Ascending aorta (tissue), 2 donors: ENCODE data around the gene JPT2. TPM values are rescaled to one million over a fixed set of nuclear protein-coding genes. Genes with fewer than 3 reads are reported as not detected.

Experiments
- DNase-seq, 2 donors: peaks; one replicate each; pipeline ENCODE4 v3.0.0-alpha.2; 2019; ENCODE audit warnings: low spot score in 2 of 2
- H3K27ac ChIP-seq, 2 donors: fragments of 200-600 bp; sonication (generic); one replicate each; pipeline ENCODE4 v1.5.1; 2016 to 2017; ENCODE audit warnings: mild to moderate bottlenecking in 1 of 2
- H3K27me3 ChIP-seq: fragments of 200-600 bp; sonication (generic); one replicate; pipeline ENCODE4 v1.5.1; 2017
- H3K36me3 ChIP-seq, 2 donors: fragments of 200-600 bp; sonication (generic); one replicate each; pipeline ENCODE4 v1.5.1; 2016
- H3K4me1 ChIP-seq, 2 donors: fragments of 200-600 bp; sonication (generic); one replicate each; pipeline ENCODE4 v1.5.1; 2016 to 2017; ENCODE audit warnings: mild to moderate bottlenecking in 1 of 2
- H3K4me3 ChIP-seq, 2 donors: fragments of 200-600 bp; sonication (generic); one replicate each; pipeline ENCODE4 v1.5.1; 2016 to 2017; ENCODE audit warnings: mild to moderate bottlenecking in 1 of 2
- H3K9me3 ChIP-seq, 2 donors: fragments of 200-600 bp; sonication (generic); one replicate each; pipeline ENCODE4 v1.5.1; 2016
- CTCF ChIP-seq, 3 experiments: fragments of 200-600 bp in 2 of 3; fragments of 450-650 bp in 1 of 3; sonication (generic) in 2 of 3; IDR thresholded peaks; one replicate each; pipeline ENCODE4 v1.5.1; 2016 to 2019; ENCODE audit warnings: antibody characterized with exemption in 3 of 3, mild to moderate bottlenecking in 1 of 3, moderate library complexity in 1 of 3
- intact Hi-C: fragments of 100-400 bp; cut with DNase I; formaldehyde crosslinking; loops from one replicate; pipeline ENCODE4 v1.15.1; 2023
- total RNA-seq: library from RNA; depleted of rRNA; stranded (reverse); fragments of >200 nt; gene quantifications from one replicate; pipeline ENCODE4 v1.1.0, GENCODE V29; 2016

The JPT2 gene
- total RNA-seq, 1 donor from 2014 or later, result 18.3 TPM

- H3K27me3 ChIP-seq, result no peaks in the 10 kb centered on the region
- intact Hi-C loops, result no loop called here
- H3K4me3 ChIP-seq, result no peak overlapping the region
- H3K27ac ChIP-seq, result no peak overlapping the region
- TF ChIP-seq CTCF (IDR thresholded peaks at IDR 0.05), result no peak
- peaks cover 0 to 4% of the 10 kb centered on the region in 2 donors for H3K4me1 ChIP-seq
- H3K9me3 ChIP-seq, result no peaks in the 10 kb centered on the region
- no peak for DNase-seq
- peaks cover 48 to 71% of the 10 kb centered on the region in 2 donors for H3K36me3 ChIP-seq
These were observed 49.9 kb downstream of the JPT2 start for GRCh38 chr16:1727651-1728624.

GRCh38 chr16:1729026-1729425 lies 50.9 kb downstream of the JPT2 start:
- Histone ChIP-seq H3K4me1 (no peaks in the 10 kb centered on the region), H3K27me3 (no peaks in the 10 kb centered on the region), H3K9me3 (no peaks in the 10 kb centered on the region), H3K4me3 (no peak overlapping the region), H3K27ac (no peak overlapping the region), H3K36me3 (peaks cover 59 to 82% of the 10 kb centered on the region in 2 donors)
- TF ChIP-seq CTCF (IDR thresholded peaks at IDR 0.05), result no peak
- intact Hi-C loops, result no loop called here
- DNase-seq, result no peak

- intact Hi-C loops, result no loop called here
- TF ChIP-seq CTCF (IDR thresholded peaks at IDR 0.05), result no peak
- no peaks in the 10 kb centered on the region for H3K9me3 ChIP-seq
- H3K36me3 ChIP-seq, result peaks cover 63 to 82% of the 10 kb centered on the region in 2 donors
- H3K4me1 ChIP-seq, result no peaks in the 10 kb centered on the region
- DNase-seq, result no peak
- H3K4me3 ChIP-seq, result no peak overlapping the region
- no peaks in the 10 kb centered on the region for H3K27me3 ChIP-seq
- H3K27ac ChIP-seq, result no peak overlapping the region
These were observed 51.4 kb downstream of the JPT2 start for GRCh38 chr16:1729445-1729844.

GRCh38 chr16:1731073-1731472 lies 53.0 kb downstream of the JPT2 start:
- no peaks in the 10 kb centered on the region for H3K9me3 ChIP-seq
- no peaks in the 10 kb centered on the region for H3K27me3 ChIP-seq
- H3K36me3 ChIP-seq, result peaks cover 65 to 74% of the 10 kb centered on the region in 2 donors
- intact Hi-C loops, result no loop called here
- H3K4me1 ChIP-seq, result no peaks in the 10 kb centered on the region
- no peak overlapping the region for H3K4me3 ChIP-seq
- H3K27ac ChIP-seq, result no peak overlapping the region
- TF ChIP-seq CTCF (IDR thresholded peaks at IDR 0.05), result no peak
- no peak for DNase-seq

GRCh38 chr16:1731603-1732002 lies 53.5 kb downstream of the JPT2 start:
- Histone ChIP-seq H3K4me1 (no peaks in the 10 kb centered on the region), H3K27me3 (no peaks in the 10 kb centered on the region), H3K27ac (no peak overlapping the region), H3K9me3 (no peaks in the 10 kb centered on the region), H3K4me3 (no peak overlapping the region), H3K36me3 (peaks cover 60 to 69% of the 10 kb centered on the region in 2 donors)
- intact Hi-C loops, result no loop called here
- no peak for TF ChIP-seq CTCF (IDR thresholded peaks at IDR 0.05)
- no peak for DNase-seq
